ENCODE results near the gene MIDN. TPM values are rescaled to one million over a fixed set of nuclear protein-coding genes. Genes with fewer than 3 reads are reported as not detected.

Gene MIDN
- total RNA-seq, 1 donor from 2014 or later = 103 TPM

DNA sequence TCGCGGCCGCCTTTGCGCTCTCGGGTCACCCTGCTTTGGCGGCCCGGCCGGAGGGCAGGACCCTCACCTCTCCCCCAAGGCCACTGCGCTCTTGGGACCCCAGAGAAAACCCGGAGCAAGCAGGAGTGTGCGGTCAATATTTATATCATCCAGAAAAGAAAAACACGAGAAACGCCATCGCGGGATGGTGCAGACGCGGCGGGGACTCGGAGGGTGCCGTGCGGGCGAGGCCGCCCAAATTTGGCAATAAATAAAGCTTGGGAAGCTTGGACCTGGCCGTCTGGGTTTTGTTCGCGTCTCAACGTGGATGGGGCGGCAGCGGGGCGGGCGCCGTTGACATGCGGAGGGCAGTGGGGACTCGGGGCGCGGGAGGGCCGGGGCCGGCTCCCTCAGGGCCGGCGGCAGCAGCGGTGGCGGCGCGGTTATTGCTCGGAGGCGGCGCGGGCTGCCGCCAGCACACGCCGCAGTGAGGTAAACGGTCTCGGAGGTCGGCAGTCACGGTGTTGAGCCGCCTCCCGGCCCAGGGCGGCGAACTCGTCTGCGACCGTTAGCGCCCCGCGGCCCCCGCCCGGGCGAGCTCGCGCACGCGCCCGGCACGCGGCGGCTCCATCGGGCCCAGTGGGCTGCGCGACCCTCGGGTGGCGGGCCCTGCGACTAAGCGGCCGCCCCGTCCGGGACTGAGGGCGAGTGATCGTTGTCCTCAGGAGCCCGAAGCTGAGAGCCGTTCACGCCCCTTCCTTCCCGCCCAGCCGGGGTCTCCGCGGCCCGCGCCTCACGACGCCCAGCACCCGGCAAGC is 20.0 kb upstream of the MIDN start:
- Mint-ChIP-seq H3K27ac (ENCODE audit: unreplicated experiment) (no peak overlapping the region), H3K4me3 (ENCODE audit: unreplicated experiment) (no peak overlapping the region), H3K36me3 (ENCODE audit: unreplicated experiment) (peaks cover 2% of the 10 kb centered on the region)

DNA sequence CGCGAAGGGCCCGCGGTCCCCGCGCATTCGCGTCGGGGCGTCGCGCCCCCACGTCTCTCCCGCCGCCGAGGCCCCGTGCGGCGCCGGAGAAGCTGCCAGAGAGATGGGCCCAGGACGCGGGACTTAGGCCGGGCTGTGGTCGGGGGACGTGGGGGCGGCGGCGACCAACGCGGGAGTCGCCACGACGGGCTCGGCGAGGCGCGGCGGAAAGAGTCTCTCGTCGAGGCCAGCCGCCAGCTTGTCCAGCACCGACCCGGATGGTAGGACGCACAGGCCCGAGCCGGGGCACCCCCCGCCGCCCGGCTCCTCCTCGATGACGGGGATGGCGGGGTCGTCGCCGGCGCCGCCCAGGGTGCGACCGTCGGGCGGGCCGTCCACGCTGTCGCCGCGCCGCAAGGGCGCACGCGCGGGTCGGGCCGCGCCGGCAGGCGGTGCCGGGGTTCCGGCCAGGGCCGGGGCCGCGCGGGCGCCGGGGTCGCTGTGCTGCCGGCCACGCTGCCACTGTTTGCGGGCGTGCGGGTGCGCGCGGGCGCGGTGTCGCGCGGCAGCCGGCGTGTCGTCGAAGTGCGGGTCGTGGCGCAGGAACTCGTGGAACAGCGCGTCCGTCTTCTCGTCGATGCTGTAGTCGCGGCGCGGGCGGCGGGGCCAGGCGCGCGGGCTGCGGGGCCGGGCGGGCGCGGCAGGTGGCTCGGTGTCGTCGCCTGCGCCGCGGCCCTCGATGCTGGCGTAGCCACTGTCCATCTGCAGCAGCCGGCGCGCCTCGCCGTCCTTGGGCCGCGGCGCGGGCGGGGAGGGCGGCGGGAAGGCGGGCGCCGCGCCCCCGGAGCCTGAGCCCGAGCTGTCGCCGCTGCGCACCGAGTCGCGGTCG is 19.1 kb upstream of the MIDN start:
- Mint-ChIP-seq H3K27me3 (ENCODE audit: unreplicated experiment) (no peaks in the 10 kb centered on the region), H3K36me3 (ENCODE audit: unreplicated experiment) (peaks cover 2% of the 10 kb centered on the region), H3K27ac (ENCODE audit: unreplicated experiment) (no peak overlapping the region), H3K4me1 (ENCODE audit: unreplicated experiment) (peaks cover 5% of the 10 kb centered on the region), H3K4me3 (ENCODE audit: unreplicated experiment) (no peak overlapping the region), H3K9me3 (ENCODE audit: unreplicated experiment) (no peaks in the 10 kb centered on the region)
- DNase-seq (ENCODE audit: extremely low spot score, unreplicated experiment) = no peak
- TF ChIP-seq, protein P1, sequence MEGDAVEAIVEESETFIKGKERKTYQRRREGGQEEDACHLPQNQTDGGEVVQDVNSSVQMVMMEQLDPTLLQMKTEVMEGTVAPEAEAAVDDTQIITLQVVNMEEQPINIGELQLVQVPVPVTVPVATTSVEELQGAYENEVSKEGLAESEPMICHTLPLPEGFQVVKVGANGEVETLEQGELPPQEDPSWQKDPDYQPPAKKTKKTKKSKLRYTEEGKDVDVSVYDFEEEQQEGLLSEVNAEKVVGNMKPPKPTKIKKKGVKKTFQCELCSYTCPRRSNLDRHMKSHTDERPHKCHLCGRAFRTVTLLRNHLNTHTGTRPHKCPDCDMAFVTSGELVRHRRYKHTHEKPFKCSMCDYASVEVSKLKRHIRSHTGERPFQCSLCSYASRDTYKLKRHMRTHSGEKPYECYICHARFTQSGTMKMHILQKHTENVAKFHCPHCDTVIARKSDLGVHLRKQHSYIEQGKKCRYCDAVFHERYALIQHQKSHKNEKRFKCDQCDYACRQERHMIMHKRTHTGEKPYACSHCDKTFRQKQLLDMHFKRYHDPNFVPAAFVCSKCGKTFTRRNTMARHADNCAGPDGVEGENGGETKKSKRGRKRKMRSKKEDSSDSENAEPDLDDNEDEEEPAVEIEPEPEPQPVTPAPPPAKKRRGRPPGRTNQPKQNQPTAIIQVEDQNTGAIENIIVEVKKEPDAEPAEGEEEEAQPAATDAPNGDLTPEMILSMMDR (IDR thresholded peaks at IDR 0.05) = no peak

More for the DNA sequence above, 20.0 kb upstream of the MIDN start:
- Mint-ChIP-seq H3K27me3 (ENCODE audit: unreplicated experiment) (no peaks in the 10 kb centered on the region), H3K4me1 (ENCODE audit: unreplicated experiment) (peaks cover 5% of the 10 kb centered on the region), H3K9me3 (ENCODE audit: unreplicated experiment) (no peaks in the 10 kb centered on the region)
- TF ChIP-seq, protein P1 (IDR thresholded peaks at IDR 0.05) = no peak
- no peak for DNase-seq (ENCODE audit: extremely low spot score, unreplicated experiment)

DNA sequence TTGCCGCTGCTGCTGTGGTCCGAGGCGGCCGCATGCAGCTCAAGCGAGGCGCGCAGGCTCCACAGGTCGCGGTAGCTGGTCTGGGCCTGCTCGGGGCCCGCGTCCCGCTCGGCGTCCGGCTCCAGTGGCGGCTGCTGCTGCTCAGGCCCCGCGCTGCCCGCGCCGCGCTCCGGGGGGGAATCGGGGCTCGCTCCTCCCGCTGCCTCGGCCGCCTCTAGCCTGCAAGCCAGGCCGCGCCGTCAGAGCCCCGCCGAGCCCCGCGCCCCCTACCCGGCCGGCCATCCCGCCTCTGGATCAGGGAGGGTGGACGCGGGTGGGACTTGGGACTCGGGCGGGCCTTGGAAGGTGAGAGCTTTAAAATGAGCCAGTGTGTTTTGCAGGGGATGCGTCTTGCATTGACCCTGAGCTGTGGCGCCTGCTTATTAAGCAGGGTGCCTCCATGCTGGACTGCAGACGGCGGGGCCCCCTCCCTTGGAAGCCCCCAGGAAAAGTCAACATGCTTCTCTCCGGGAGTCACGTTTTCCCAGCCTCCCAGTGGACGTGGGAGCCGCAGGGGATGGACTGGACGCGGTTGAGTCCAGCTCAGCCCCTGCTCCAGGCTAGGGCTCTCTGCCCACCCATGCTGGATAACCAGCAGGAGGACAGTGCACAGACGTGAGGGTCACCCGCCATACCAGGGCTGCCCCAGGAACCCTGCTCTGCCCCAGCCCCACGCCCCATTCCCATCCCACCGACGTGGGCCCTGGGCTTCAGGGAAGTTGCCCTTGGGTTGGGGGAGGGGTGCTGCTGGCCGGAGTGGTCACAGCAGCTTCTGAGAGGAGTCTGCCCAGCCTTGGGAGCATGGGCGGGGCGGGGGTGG is 18.2 kb upstream of the MIDN start:
- H3K27ac Mint-ChIP-seq (ENCODE audit: unreplicated experiment) = no peak overlapping the region
- H3K4me1 Mint-ChIP-seq (ENCODE audit: unreplicated experiment) = peaks cover 5% of the 10 kb centered on the region
- no peaks in the 10 kb centered on the region for H3K27me3 Mint-ChIP-seq (ENCODE audit: unreplicated experiment)
- TF ChIP-seq, protein P1 (IDR thresholded peaks at IDR 0.05) = no peak
- DNase-seq (ENCODE audit: extremely low spot score, unreplicated experiment) = no peak
- no peaks in the 10 kb centered on the region for H3K9me3 Mint-ChIP-seq (ENCODE audit: unreplicated experiment)
- H3K36me3 Mint-ChIP-seq (ENCODE audit: unreplicated experiment) = peaks cover 2% of the 10 kb centered on the region
- H3K4me3 Mint-ChIP-seq (ENCODE audit: unreplicated experiment) = no peak overlapping the region

DNA sequence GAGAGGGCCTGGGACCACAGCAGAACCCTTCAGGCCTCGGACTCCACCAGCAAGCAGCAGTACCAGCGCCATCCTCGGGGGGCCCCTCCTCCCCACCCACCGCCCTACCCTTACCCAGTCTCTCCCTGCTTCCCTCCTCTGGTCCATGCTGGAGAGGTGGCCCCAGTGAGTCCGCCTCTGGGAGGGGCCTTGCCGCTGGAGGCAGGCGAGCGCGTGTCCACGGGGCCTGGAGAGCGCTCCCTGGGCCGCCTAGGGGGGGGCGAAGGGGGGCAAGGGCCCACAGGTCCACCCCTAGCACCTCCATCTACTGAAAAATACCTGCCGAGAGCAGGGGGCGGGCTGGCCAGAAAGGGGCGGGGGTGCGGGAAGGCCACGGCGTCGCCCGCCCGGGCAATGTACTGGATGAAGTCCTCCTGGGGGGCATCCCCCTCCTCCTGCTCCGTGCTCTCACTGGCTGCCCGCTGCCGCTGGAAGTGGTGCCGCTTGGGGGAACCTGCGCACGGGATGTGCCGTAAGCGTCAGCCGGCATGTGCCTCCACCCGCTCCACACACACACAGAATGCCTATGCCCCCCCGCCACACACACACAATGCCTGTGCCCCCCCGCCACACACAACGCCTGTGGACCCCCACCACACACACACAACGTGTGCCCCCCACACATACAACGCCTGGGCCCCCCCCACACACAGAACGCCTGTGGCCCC is 17.4 kb upstream of the MIDN start:
- peaks cover 3% of the 10 kb centered on the region for H3K4me1 Mint-ChIP-seq (ENCODE audit: unreplicated experiment)
- H3K36me3 Mint-ChIP-seq (ENCODE audit: unreplicated experiment) = peaks cover 2% of the 10 kb centered on the region
- H3K4me3 Mint-ChIP-seq (ENCODE audit: unreplicated experiment) = no peak overlapping the region
- no peak overlapping the region for H3K27ac Mint-ChIP-seq (ENCODE audit: unreplicated experiment)
- DNase-seq (ENCODE audit: extremely low spot score, unreplicated experiment) = no peak
- H3K9me3 Mint-ChIP-seq (ENCODE audit: unreplicated experiment) = no peaks in the 10 kb centered on the region
- TF ChIP-seq, protein P1 (IDR thresholded peaks at IDR 0.05) = no peak
- H3K27me3 Mint-ChIP-seq (ENCODE audit: unreplicated experiment) = no peaks in the 10 kb centered on the region

All from osteocyte (in vitro differentiated cells).